ENCODE data around the gene CERS3.

- no peak for TF ChIP-seq CTCF (IDR thresholded peaks at IDR 0.05)
- TF ChIP-seq EZH2 (IDR thresholded peaks at IDR 0.05; ENCODE audit: borderline replicate concordance, insufficient read depth, low read depth, low read length, poor library complexity, severe bottlenecking), result no peak
Observed at GRCh38 chr15:100457201-100457600, 71.5 kb downstream of the CERS3 start.
